GM20000 (cell line): ENCODE data around the gene ASAP2.
"Not testable (repeated sequence)": the region's sequence is repeated elsewhere in the genome, so short reads cannot be mapped to it uniquely, and the experiment has no call there.

Source experiments
- DNase-seq: peaks from one replicate; pipeline ENCODE4 v3.0.0; 2012; ENCODE audit warnings: low spot score
- CTCF ChIP-seq: IDR thresholded peaks from 2 replicates; pipeline ENCODE4 v1.5.1; 2012; ENCODE audit warnings: mild to moderate bottlenecking, control low read depth; ENCODE audit errors: extremely low read depth, missing control alignments

ASAP2 gene

GRCh38 chr2:9264301-9264700, 57.7 kb downstream of the ASAP2 start:
- TF ChIP-seq CTCF: no peak
- no peak for DNase-seq

GRCh38 chr2:9266711-9267110, 60.1 kb downstream of the ASAP2 start:
- DNase-seq: no peak
- no peak for TF ChIP-seq CTCF

GRCh38 chr2:9267286-9267685, 60.7 kb downstream of the ASAP2 start:
- DNase-seq: not testable (repeated sequence)

GRCh38 chr2:9268301-9269080, 61.9 kb downstream of the ASAP2 start:
- no peak for DNase-seq
- TF ChIP-seq CTCF: no peak

GRCh38 chr2:9269295-9269694, 62.7 kb downstream of the ASAP2 start:
- no peak for DNase-seq
- no peak for TF ChIP-seq CTCF

GRCh38 chr2:9269695-9270360, 63.2 kb downstream of the ASAP2 start:
- DNase-seq: no peak
- no peak for TF ChIP-seq CTCF

- TF ChIP-seq CTCF: no peak
- DNase-seq: no peak
Observed at GRCh38 chr2:9271091-9271490, 64.5 kb downstream of the ASAP2 start.

- no peak for DNase-seq
- TF ChIP-seq CTCF: no peak
Observed at GRCh38 chr2:9271691-9272090, 65.1 kb downstream of the ASAP2 start.
